GM20000 (cell line): ENCODE results near the gene TMEM164.

Experiments used
- DNase-seq: peaks from one replicate; pipeline ENCODE4 v3.0.0; 2012; ENCODE audit warnings: low spot score
- TF ChIP-seq, protein P1 (sequence below): IDR thresholded peaks from 2 replicates; pipeline ENCODE4 v1.5.1; 2012; ENCODE audit warnings: mild to moderate bottlenecking, control low read depth; ENCODE audit errors: extremely low read depth, missing control alignments

TMEM164 gene

DNA sequence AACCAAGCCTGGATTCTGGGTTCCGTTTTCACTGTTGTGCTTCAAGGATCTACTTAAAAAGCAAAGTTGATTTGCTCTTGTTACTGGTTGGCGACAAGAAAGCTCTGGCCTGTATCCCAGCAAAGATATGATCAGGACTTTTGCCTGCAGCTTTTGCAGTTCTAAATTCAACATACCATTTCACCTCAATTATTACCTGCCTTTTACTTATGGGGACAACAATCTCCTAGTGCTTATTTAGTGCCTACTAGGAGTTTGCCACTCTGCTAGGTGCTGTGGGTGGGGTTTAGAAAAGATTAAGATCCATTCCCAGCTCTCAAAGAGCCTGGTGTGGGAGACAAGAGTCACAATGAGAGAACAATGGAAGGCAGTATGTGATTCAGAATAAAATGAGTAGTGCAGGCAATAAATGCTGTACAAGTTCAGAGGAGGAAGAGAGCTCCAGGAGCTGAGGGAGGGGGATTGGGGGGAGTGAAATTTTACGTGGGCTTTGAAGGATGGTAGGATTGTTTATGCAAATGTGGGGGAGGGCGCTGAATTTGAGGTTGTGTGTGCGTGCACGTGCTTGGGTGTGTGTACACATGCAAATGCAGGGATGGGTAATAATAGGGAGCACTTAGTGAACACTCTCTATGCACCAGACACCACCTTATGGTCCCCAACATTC is 5.0 kb upstream of the TMEM164 start:
- TF ChIP-seq, protein P1, sequence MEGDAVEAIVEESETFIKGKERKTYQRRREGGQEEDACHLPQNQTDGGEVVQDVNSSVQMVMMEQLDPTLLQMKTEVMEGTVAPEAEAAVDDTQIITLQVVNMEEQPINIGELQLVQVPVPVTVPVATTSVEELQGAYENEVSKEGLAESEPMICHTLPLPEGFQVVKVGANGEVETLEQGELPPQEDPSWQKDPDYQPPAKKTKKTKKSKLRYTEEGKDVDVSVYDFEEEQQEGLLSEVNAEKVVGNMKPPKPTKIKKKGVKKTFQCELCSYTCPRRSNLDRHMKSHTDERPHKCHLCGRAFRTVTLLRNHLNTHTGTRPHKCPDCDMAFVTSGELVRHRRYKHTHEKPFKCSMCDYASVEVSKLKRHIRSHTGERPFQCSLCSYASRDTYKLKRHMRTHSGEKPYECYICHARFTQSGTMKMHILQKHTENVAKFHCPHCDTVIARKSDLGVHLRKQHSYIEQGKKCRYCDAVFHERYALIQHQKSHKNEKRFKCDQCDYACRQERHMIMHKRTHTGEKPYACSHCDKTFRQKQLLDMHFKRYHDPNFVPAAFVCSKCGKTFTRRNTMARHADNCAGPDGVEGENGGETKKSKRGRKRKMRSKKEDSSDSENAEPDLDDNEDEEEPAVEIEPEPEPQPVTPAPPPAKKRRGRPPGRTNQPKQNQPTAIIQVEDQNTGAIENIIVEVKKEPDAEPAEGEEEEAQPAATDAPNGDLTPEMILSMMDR: no peak
- DNase-seq: no peak

DNA sequence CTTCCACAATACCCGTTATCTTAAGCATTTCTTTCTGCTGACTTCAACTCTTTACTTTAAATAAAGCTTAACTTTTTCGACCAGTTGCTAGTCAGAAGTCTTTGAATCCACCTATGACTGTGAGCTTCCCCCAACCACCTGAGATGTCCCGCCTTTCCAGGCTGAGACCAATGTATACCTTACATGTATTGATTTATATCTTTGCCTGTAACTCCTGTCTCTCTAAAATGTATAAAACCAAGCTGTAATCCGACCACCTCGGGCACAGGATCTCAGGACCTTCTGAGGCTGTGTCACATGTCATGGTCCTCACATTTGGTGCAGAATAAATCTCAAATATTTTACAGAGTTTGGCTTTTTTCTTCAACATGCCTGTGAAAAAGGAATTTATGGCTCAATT is 2.9 kb upstream of the TMEM164 start:
- DNase-seq: no peak
- TF ChIP-seq, protein P1: no peak

DNA sequence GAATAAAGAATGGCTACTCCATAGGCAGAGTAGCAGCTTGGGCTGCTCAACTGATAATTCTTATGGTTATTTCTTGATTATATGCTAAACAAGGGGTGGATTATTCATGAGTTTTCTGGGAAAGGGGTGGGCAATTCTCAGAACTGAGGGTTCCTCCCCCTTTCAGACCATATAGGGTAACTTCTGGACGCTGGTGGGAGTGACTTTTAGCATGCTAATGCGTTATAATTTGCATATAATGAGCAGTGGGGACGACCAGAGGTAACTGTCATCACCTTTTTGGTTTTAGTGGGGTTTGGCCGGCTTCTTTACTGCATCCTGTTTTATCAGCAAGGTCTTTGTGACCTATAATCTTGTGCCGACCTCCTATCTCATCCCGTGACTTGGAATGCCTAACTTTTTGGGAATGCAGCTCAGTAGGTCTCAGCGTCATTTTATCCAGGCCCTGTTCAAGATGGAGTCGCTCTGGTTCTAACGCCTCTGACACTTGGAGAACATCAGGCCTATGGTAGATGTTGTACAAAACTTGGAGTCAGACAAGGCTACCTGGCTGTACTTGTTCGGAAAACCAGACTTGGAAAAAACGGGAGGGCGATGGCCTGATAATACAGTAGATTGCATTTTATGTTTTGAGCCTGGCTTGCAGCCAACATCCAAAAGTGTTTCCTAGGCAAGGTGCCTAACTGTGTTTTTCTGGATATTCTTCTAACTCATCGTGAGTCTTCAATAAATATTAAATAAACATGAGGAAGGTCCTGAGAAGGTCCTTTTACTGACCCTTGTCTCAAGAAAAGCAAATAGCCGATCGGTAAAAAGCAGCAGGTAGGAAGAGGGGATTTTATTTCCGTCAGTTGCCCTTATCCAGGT is 1.8 kb upstream of the TMEM164 start:
- DNase-seq: no peak
- TF ChIP-seq, protein P1: no peak

DNA sequence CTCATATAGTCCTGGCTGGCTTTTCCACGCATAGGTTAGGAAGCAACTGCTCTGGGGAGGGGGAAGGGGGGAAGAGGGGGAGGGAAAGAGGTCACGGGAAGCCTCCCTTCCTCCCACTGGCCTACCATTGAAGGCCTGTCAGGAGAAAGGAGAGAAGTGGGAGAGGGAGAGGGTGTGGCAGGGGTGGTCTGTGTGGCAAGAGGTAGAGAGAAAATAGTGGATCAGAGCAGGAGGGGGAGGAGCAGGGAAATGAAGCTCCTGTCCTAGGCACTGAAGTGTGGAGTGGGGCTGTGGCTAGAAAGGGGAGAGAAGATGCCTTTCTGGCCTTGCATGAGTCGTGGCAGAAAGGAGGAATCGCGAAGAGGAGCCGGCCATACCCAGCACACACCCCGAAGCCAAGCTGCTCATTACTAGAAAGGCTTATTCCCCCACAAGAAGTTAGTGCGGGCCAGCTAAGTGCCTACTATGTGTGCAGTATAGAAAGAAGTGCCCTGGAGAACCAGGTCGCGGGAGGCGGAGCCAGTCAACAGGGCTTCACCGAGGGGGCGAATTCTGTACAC is 1.1 kb upstream of the TMEM164 start:
- TF ChIP-seq, protein P1: no peak
- no peak for DNase-seq

DNA sequence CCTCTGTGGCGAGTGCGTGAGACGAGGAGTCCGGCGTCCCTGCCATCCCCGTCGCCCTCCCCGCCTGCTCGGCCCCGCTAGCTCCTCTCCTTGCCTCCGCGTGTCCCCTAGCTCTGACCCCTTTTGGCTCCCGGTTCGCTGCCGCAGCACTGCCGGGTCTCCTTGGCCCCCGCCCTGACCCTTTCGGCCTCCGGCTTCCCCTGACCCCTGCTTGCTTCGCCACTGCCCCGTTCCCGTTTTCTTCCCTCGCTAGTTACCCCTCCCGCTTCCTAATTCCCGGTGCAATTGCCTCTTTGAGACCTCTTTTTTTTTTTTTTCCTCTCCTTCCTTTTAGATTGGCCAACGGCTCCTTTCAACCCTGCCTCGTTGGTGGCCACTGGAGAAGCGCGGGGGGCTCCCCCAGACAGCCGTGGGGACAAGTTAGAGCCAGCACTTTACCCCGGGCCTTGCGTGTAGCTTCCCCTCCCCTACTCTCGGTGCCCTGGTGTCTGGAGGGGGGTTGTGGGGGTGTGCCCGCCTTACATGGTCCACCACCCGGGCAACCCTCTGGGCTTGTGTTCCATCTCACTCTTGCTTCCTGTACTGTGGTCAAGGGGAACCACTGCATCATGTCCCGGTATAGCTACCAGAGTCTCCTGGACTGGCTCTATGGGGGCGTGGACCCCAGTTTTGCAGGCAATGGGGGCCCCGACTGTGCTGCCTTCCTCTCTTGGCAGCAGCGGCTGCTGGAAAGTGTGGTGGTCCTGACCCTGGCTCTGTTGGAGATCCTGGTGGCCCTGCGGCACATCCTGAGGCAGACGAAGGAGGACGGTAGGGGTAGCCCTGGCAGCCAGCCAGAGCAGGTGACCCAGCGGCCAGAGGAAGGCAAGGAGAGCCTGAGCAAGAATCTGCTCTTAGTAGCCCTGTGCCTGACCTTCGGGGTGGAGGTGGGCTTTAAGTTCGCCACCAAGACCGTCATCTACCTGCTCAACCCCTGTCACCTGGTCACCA is 548 bp downstream of the TMEM164 start:
- TF ChIP-seq, protein P1: no peak
- no peak for DNase-seq

DNA sequence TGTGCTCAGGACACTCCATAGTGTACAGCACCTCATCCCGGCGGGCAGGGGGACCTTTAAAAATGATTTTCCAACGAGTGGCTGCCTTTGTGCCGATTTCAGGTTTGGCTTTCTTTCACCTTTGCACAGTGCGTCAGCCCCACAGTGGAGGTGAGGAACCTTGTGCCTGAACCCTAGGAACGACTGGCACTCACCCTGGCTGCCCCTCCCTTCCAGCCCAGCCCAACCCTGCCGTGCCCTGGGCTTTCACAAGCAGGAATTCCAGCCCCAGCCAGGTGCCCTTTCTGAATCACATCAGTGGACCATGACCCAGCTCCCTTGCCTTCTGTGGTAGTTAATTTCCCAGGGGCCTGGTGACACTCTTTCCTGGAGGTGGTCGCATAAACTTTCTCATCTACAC is 1.3 kb downstream of the TMEM164 start:
- TF ChIP-seq, protein P1: no peak
- DNase-seq: no peak
